AG04449 (cell line): ENCODE measurements around the gene XRCC1.
"Not testable (repeated sequence)": the region's sequence is repeated elsewhere in the genome, so short reads cannot be mapped to it uniquely, and the experiment has no call there.

Source experiments
- CTCF ChIA-PET: fragments of 350-600 bp; formaldehyde crosslinking; extraction: SDS; loops from one replicate; lab custom pipeline; 2021; ENCODE audit warnings: antibody characterized with exemption; lab: Yijun Ruan, JAX
- POLR2A ChIA-PET: fragments of 400-600, 350-600 bp; formaldehyde crosslinking; extraction: SDS; loops from one replicate; lab custom pipeline; 2020; ENCODE audit warnings: antibody characterized with exemption, inconsistent platforms; lab: Yijun Ruan, JAX
- DNase-seq: peaks from one replicate; pipeline ENCODE4 v3.0.0-alpha.2; 2010; ENCODE audit warnings: low read depth, low spot score
- H3K4me3 ChIP-seq: 2 replicates; pipeline ENCODE4 v1.5.1; 2011; ENCODE audit warnings: low read depth, mild to moderate bottlenecking, control low read depth, low read length
- TF ChIP-seq, protein P1 (sequence below): IDR thresholded peaks from one replicate; pipeline ENCODE4 v1.5.1; 2011; ENCODE audit warnings: mild to moderate bottlenecking, moderate library complexity, low read length, control low read depth, inconsistent platforms; ENCODE audit not compliant: insufficient read depth; ENCODE audit errors: missing control alignments

The XRCC1 gene

GRCh38 chr19:43554317-43554895 lies 20.9 kb downstream of the XRCC1 start:
- TF ChIP-seq, protein P1, sequence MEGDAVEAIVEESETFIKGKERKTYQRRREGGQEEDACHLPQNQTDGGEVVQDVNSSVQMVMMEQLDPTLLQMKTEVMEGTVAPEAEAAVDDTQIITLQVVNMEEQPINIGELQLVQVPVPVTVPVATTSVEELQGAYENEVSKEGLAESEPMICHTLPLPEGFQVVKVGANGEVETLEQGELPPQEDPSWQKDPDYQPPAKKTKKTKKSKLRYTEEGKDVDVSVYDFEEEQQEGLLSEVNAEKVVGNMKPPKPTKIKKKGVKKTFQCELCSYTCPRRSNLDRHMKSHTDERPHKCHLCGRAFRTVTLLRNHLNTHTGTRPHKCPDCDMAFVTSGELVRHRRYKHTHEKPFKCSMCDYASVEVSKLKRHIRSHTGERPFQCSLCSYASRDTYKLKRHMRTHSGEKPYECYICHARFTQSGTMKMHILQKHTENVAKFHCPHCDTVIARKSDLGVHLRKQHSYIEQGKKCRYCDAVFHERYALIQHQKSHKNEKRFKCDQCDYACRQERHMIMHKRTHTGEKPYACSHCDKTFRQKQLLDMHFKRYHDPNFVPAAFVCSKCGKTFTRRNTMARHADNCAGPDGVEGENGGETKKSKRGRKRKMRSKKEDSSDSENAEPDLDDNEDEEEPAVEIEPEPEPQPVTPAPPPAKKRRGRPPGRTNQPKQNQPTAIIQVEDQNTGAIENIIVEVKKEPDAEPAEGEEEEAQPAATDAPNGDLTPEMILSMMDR: no peak
- no peak overlapping the region for H3K4me3 ChIP-seq
- POLR2A ChIA-PET: interaction anchor here (1.1 kb wide), 1 partner anchor 42 kb away, joined by 4 read pairs; the partner anchor contains the start of genes IRGQ and ZNF576
- no peak for DNase-seq
- CTCF ChIA-PET: interaction anchor here (0.8 to 10.5 kb wide), 33 partner anchors 9 to 265 kb away, joined by 3 to 208 read pairs (median 5); partner anchors contain the start of genes IRGQ, PINLYP, PLAUR and XRCC1

GRCh38 chr19:43553656-43554055 lies 21.7 kb downstream of the XRCC1 start:
- no peak for DNase-seq
- no peak overlapping the region for H3K4me3 ChIP-seq
- POLR2A ChIA-PET: no interaction called here
- TF ChIP-seq, protein P1: no peak
- CTCF ChIA-PET: interaction anchor here (0.8 to 10.5 kb wide), 14 partner anchors 10 to 266 kb away, joined by 3 to 208 read pairs (median 10); partner anchors contain the start of genes IRGQ, PINLYP, XRCC1 and ZNF575

DNA sequence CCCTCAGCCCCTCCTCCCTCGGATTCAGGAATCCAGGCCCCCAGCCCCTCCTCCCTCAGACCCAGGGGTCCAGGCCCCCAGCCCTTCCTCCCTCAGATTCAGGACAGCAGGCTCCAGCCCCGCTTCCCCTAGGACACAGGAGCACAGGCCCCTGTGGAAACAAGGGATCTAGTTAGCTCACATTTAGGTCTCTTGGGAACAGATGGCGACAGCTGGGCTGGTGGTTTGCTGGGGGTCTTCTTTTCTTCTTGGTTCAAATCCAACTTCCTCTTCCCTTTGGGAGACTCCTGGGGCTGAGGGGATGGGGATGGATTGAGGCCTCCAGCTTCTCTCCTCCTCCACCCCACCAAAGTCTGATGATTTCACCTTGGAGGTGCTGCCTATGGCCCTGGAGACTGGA lies 22.7 kb downstream of the XRCC1 start:
- TF ChIP-seq, protein P1: no peak
- no peak for DNase-seq
- POLR2A ChIA-PET: no interaction called here
- CTCF ChIA-PET: interaction anchor here (0.9 to 10.5 kb wide), 6 partner anchors 11 to 262 kb away, joined by 3 to 208 read pairs (median 22); partner anchors contain the start of genes IRGQ, ZNF575 and ZNF576
- no peak overlapping the region for H3K4me3 ChIP-seq

DNA sequence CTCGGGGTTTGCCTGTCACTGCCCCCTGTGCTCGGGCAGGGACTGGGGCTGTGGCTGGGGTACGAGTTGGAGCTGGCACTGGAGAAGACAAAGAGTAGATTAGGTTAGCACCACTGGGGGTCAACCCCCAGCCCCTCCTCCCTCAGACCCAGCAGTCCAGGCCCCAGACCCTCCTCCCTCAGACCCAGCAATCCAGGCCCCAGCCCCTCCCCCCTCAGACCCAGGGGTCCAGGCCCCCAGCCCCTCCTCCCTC lies 23.2 kb downstream of the XRCC1 start:
- DNase-seq: no peak
- no peak overlapping the region for H3K4me3 ChIP-seq
- ChIA-PET CTCF (interaction anchor here (3.8 to 10.5 kb wide), 3 partner anchors 11 to 43 kb away, joined by 42 to 208 read pairs (median 45); partner anchors contain the start of genes IRGQ, ZNF575 and ZNF576), POLR2A (no interaction called here)
- TF ChIP-seq, protein P1: no peak

- TF ChIP-seq, protein P1: no peak
- no peak overlapping the region for H3K4me3 ChIP-seq
- CTCF ChIA-PET: interaction anchor here (5.3 to 10.5 kb wide), 2 partner anchors 12 kb away, joined by 45 to 208 read pairs; partner anchors contain the start of gene ZNF575
- POLR2A ChIA-PET: no interaction called here
- DNase-seq: no peak
Observed at GRCh38 chr19:43551399-43552197, 23.7 kb downstream of the XRCC1 start.

GRCh38 chr19:43548706-43549105 lies 26.6 kb downstream of the XRCC1 start:
- CTCF ChIA-PET: interaction anchor here (0.6 to 2.2 kb wide), 3 partner anchors 8 to 14 kb away, joined by 3 to 7 read pairs (median 4); no protein-coding TSS in a partner anchor
- TF ChIP-seq, protein P1: no peak
- DNase-seq: no peak
- no peak overlapping the region for H3K4me3 ChIP-seq
- POLR2A ChIA-PET: no interaction called here

- not testable (repeated sequence) for DNase-seq
Observed at GRCh38 chr19:43547926-43548325, 27.4 kb downstream of the XRCC1 start.

More at GRCh38 chr19:43547926-43548325, 27.4 kb downstream of the XRCC1 start:
- POLR2A ChIA-PET, H3K4me3 ChIP-seq: not testable (repeated sequence)
- CTCF ChIA-PET: interaction anchor here (1.5 kb wide), 1 partner anchor 9 kb away, joined by 4 read pairs; no protein-coding TSS in a partner anchor
